ENCODE measurements around the gene VPS9D1.

Gene VPS9D1

GRCh38 chr16:89720813-89721545 lies at the start of gene VPS9D1, which contains the start of gene ZNF276:
VPS9D1 (minus strand) TSS chr16:89720898; CDS start chr16:89720861, 37 bp downstream.
ZNF276 (plus strand) TSS chr16:89721537; CDS start chr16:89721641, 104 bp downstream.
- peak within 1 kb of the TSS; percentile 71 for H3K4me3 ChIP-seq (ENCODE audit: control insufficient read depth, low read depth, low read length)
- TF ChIP-seq CTCF (IDR thresholded peaks at IDR 0.05; ENCODE audit: control insufficient read depth, insufficient read depth, low read depth, low read length, missing control alignments), result no peak

GRCh38 chr16:89770367-89770766 lies 49.7 kb upstream of the VPS9D1 start:
- no peak for TF ChIP-seq CTCF (IDR thresholded peaks at IDR 0.05; ENCODE audit: control insufficient read depth, insufficient read depth, low read depth, low read length, missing control alignments)
- DNase-seq (ENCODE audit: low read depth), result no peak
- no peak overlapping the region for H3K4me3 ChIP-seq (ENCODE audit: control insufficient read depth, low read depth, low read length)

More at GRCh38 chr16:89720813-89721545, at the start of gene VPS9D1, which contains the start of gene ZNF276:
- no peak for DNase-seq (ENCODE audit: low read depth)

- DNase-seq (ENCODE audit: low read depth), result no peak
- TF ChIP-seq CTCF (IDR thresholded peaks at IDR 0.05; ENCODE audit: control insufficient read depth, insufficient read depth, low read depth, low read length, missing control alignments), result no peak
- H3K4me3 ChIP-seq (ENCODE audit: control insufficient read depth, low read depth, low read length), result no peak overlapping the region
Observed at GRCh38 chr16:89765292-89765830, 44.7 kb upstream of the VPS9D1 start.

- H3K4me3 ChIP-seq (ENCODE audit: control insufficient read depth, low read depth, low read length), result no peak overlapping the region
- no peak for DNase-seq (ENCODE audit: low read depth)
- no peak for TF ChIP-seq CTCF (IDR thresholded peaks at IDR 0.05; ENCODE audit: control insufficient read depth, insufficient read depth, low read depth, low read length, missing control alignments)
Observed at GRCh38 chr16:89764711-89765201, 44.1 kb upstream of the VPS9D1 start.

- no peak for DNase-seq (ENCODE audit: low read depth)
- no peak overlapping the region for H3K4me3 ChIP-seq (ENCODE audit: control insufficient read depth, low read depth, low read length)
- TF ChIP-seq CTCF (IDR thresholded peaks at IDR 0.05; ENCODE audit: control insufficient read depth, insufficient read depth, low read depth, low read length, missing control alignments), result no peak
Observed at GRCh38 chr16:89761304-89761922, 40.7 kb upstream of the VPS9D1 start.

GRCh38 chr16:89759746-89760340 lies 39.1 kb upstream of the VPS9D1 start:
- H3K4me3 ChIP-seq (ENCODE audit: control insufficient read depth, low read depth, low read length), result no peak overlapping the region
- TF ChIP-seq CTCF (IDR thresholded peaks at IDR 0.05; ENCODE audit: control insufficient read depth, insufficient read depth, low read depth, low read length, missing control alignments), result no peak
- DNase-seq (ENCODE audit: low read depth), result no peak

Measured in AG09309 (cell line).